Tibial artery (tissue), 4 donors: ENCODE results near the gene ADM5.

ENCODE experiments used
- DNase-seq, 2 donors: peaks; one replicate each; pipeline ENCODE4 v3.0.0-alpha.2; 2019
- H3K27ac ChIP-seq, 2 donors: fragments of 200-600 bp; sonication (generic) in 1 of 2; 1 replicate in 1 of 2; 2 replicates in 1 of 2; pipeline ENCODE4 v1.5.1; 2018 to 2019; ENCODE audit warnings: mild to moderate bottlenecking in 1 of 2
- H3K27me3 ChIP-seq, 2 donors: fragments of 200-600 bp; sonication (generic) in 1 of 2; one replicate each; pipeline versions ENCODE4 v1.5.1 to v1.6.0; 2016 to 2019
- H3K36me3 ChIP-seq, 3 donors: fragments of 200-600 bp; sonication (generic) in 2 of 3; one replicate each; pipeline ENCODE4 v1.5.1; 2016 to 2019; ENCODE audit warnings: mild to moderate bottlenecking in 2 of 3
- H3K4me1 ChIP-seq, 4 donors: fragments of 200-600 bp; sonication (generic) in 2 of 4; 1 replicate in 3 of 4; 2 replicates in 1 of 4; pipeline ENCODE4 v1.5.1; 2016 to 2019
- H3K4me3 ChIP-seq, 2 donors: fragments of 200-600 bp; sonication (generic) in 1 of 2; 1 replicate in 1 of 2; 2 replicates in 1 of 2; pipeline ENCODE4 v1.5.1; 2018 to 2019; ENCODE audit warnings: mild to moderate bottlenecking in 2 of 2
- H3K9me3 ChIP-seq, 3 donors: fragments of 200-600 bp; sonication (generic) in 1 of 3; one replicate each; pipeline ENCODE4 v1.5.1; 2016 to 2019
- CTCF ChIP-seq, 2 experiments: fragments of 200-600 bp in 1 of 2; fragments of 450-650 bp in 1 of 2; IDR thresholded peaks; one replicate each; pipeline ENCODE4 v1.5.1; 2017 to 2019; ENCODE audit warnings: antibody characterized with exemption in 2 of 2, mild to moderate bottlenecking in 1 of 2, moderate library complexity in 1 of 2
- intact Hi-C: fragments of 100-400 bp; cut with DNase I; formaldehyde crosslinking; loops from one replicate; pipeline ENCODE4 v1.15.0; 2023; ENCODE audit warnings: low total_unique reads

Gene ADM5

GRCh38 chr19:49691243-49692146 is 2.1 kb downstream of the ADM5 start:
- H3K4me3 ChIP-seq = peak overlapping the region; percentile 46 to 54
- H3K27ac ChIP-seq = peak overlapping the region in 1 of 2 donors; percentile 54
- intact Hi-C loops = no loop called here
- TF ChIP-seq CTCF (IDR thresholded peaks at IDR 0.05) = no peak
- peaks cover under 1 to 18% (median 17%) of the 10 kb centered on the region in 3 donors for H3K36me3 ChIP-seq
- peaks cover 0 to 31% (median 25%) of the 10 kb centered on the region in 4 donors for H3K4me1 ChIP-seq
- H3K9me3 ChIP-seq = no peaks in the 10 kb centered on the region
- peaks cover 0 to 23% of the 10 kb centered on the region in 2 donors for H3K27me3 ChIP-seq
- DNase-seq = peak in 1 of 2 donors; percentile 57

GRCh38 chr19:49692147-49692506 is 2.7 kb downstream of the ADM5 start:
- DNase-seq = no peak
- TF ChIP-seq CTCF (IDR thresholded peaks at IDR 0.05) = no peak
- intact Hi-C loops = no loop called here
- Histone ChIP-seq H3K27me3 (peaks cover 0 to 23% of the 10 kb centered on the region in 2 donors), H3K9me3 (no peaks in the 10 kb centered on the region), H3K27ac (no peak overlapping the region), H3K4me3 (no peak overlapping the region), H3K36me3 (peaks cover 0 to 12% (median 10%) of the 10 kb centered on the region in 3 donors), H3K4me1 (peaks cover 0 to 31% (median 25%) of the 10 kb centered on the region in 4 donors)

GRCh38 chr19:49696115-49696514 is 6.7 kb downstream of the ADM5 start:
- no peak for DNase-seq
- peaks cover 0 to 19% of the 10 kb centered on the region in 2 donors for H3K27me3 ChIP-seq
- no peak overlapping the region for H3K4me3 ChIP-seq
- TF ChIP-seq CTCF (IDR thresholded peaks at IDR 0.05) = no peak
- no peaks in the 10 kb centered on the region for H3K9me3 ChIP-seq
- intact Hi-C loops = no loop called here
- H3K4me1 ChIP-seq = peaks cover 0 to 9% (median 6%) of the 10 kb centered on the region in 4 donors
- H3K27ac ChIP-seq = no peak overlapping the region
- no peaks in the 10 kb centered on the region for H3K36me3 ChIP-seq

- TF ChIP-seq CTCF (IDR thresholded peaks at IDR 0.05) = no peak
- Histone ChIP-seq H3K36me3 (no peaks in the 10 kb centered on the region), H3K4me3 (no peak overlapping the region), H3K27me3 (peaks cover 0 to 15% of the 10 kb centered on the region in 2 donors), H3K4me1 (peaks cover 0 to 2% (median 0%) of the 10 kb centered on the region in 4 donors), H3K27ac (no peak overlapping the region), H3K9me3 (no peaks in the 10 kb centered on the region)
- no peak for DNase-seq
- intact Hi-C loops = no loop called here
These were observed 7.5 kb downstream of the ADM5 start for GRCh38 chr19:49696865-49697264.

- Histone ChIP-seq H3K4me3 (no peak overlapping the region), H3K27me3 (peaks cover 0 to 5% of the 10 kb centered on the region in 2 donors), H3K4me1 (no peaks in the 10 kb centered on the region), H3K27ac (no peak overlapping the region), H3K9me3 (no peaks in the 10 kb centered on the region), H3K36me3 (no peaks in the 10 kb centered on the region)
- intact Hi-C loops = no loop called here
- TF ChIP-seq CTCF (IDR thresholded peaks at IDR 0.05) = no peak
- DNase-seq = no peak
These were observed 10.0 kb downstream of the ADM5 start for GRCh38 chr19:49699364-49699763.
